Measurements from ENCODE around the gene SEMA4G. TPM values are rescaled to one million over a fixed set of nuclear protein-coding genes. Genes with fewer than 3 reads are reported as not detected.

SEMA4G gene
- total RNA-seq, 1 experiment from 2014 or later = 0.70 TPM

GRCh38 chr10:101007915-101008822 lies 38.9 kb downstream of the SEMA4G start:
- H3K9me3 ChIP-seq (ENCODE audit: insufficient read depth, low read depth) = no peaks in the 10 kb centered on the region
- H3K79me2 ChIP-seq (ENCODE audit: low read depth) = no peaks in the 10 kb centered on the region
- no peak overlapping the region for H3K4me3 ChIP-seq
- no peaks in the 10 kb centered on the region for H3K27me3 ChIP-seq (ENCODE audit: insufficient read depth, low read depth)
- no peaks in the 10 kb centered on the region for H4K20me1 ChIP-seq (ENCODE audit: insufficient read depth)
- POLR2A ChIA-PET (ENCODE audit: unreplicated experiment) = no interaction called here
- H3K4me1 ChIP-seq (replicated peaks; ENCODE audit: insufficient read depth) = peaks cover 2% of the 10 kb centered on the region
- intact Hi-C loops (cut with micrococcal nuclease; ENCODE audit: unreplicated experiment) = no loop called here
- no peaks in the 10 kb centered on the region for H3K9me2 ChIP-seq (ENCODE audit: insufficient read depth)
- DNase-seq = no peak
- no peaks in the 10 kb centered on the region for H3K36me3 ChIP-seq (ENCODE audit: low read depth)
- H3F3A ChIP-seq (ENCODE audit: insufficient read depth, low read depth) = peaks cover 9% of the 10 kb centered on the region; the same call in 1 of the 2 replicates
- CTCF ChIA-PET = interaction anchor here (1.1 kb wide), 1 partner anchor 12 kb away, joined by 3 read pairs; no protein-coding TSS in a partner anchor
- BruUV-seq (replicated peaks) = no TSS peak
- no peak overlapping the region for H3K27ac ChIP-seq
- no peak for TF ChIP-seq CTCF (conservative IDR thresholded peaks at IDR 0.05)
- TF ChIP-seq EZH2 (IDR thresholded peaks at IDR 0.05; ENCODE audit: low read depth) = no peak
- no peak overlapping the region for H3K4me2 ChIP-seq
- H2AFZ ChIP-seq = no peak overlapping the region

GRCh38 chr10:101008823-101009423 lies 39.6 kb downstream of the SEMA4G start:
- ChIA-PET POLR2A (ENCODE audit: unreplicated experiment) (no interaction called here), CTCF (no interaction called here)
- BruUV-seq (replicated peaks) = no TSS peak
- intact Hi-C loops (cut with micrococcal nuclease; ENCODE audit: unreplicated experiment) = no loop called here
- Histone ChIP-seq H3K4me2 (no peak overlapping the region), H3K9me2 (ENCODE audit: insufficient read depth) (no peaks in the 10 kb centered on the region), H4K20me1 (ENCODE audit: insufficient read depth) (no peaks in the 10 kb centered on the region), H3F3A (ENCODE audit: insufficient read depth, low read depth) (peaks cover 13% of the 10 kb centered on the region; the same call in 1 of the 2 replicates), H3K36me3 (ENCODE audit: low read depth) (no peaks in the 10 kb centered on the region), H3K9me3 (ENCODE audit: insufficient read depth, low read depth) (no peaks in the 10 kb centered on the region), H3K4me1 (replicated peaks; ENCODE audit: insufficient read depth) (peaks cover 5% of the 10 kb centered on the region), H2AFZ (no peak overlapping the region), H3K27ac (no peak overlapping the region), H3K79me2 (ENCODE audit: low read depth) (no peaks in the 10 kb centered on the region), H3K4me3 (no peak overlapping the region), H3K27me3 (ENCODE audit: insufficient read depth, low read depth) (no peaks in the 10 kb centered on the region)
- no peak for TF ChIP-seq CTCF (conservative IDR thresholded peaks at IDR 0.05)
- no peak for DNase-seq

GRCh38 chr10:101010329-101010728 lies 41.0 kb downstream of the SEMA4G start:
- Histone ChIP-seq H3K9me2 (ENCODE audit: insufficient read depth) (no peaks in the 10 kb centered on the region), H3K4me3 (no peak overlapping the region), H3F3A (ENCODE audit: insufficient read depth, low read depth) (peaks cover 13% of the 10 kb centered on the region; the same call in 1 of the 2 replicates), H3K4me2 (no peak overlapping the region), H3K27me3 (ENCODE audit: insufficient read depth, low read depth) (no peaks in the 10 kb centered on the region), H3K36me3 (ENCODE audit: low read depth) (no peaks in the 10 kb centered on the region), H3K4me1 (replicated peaks; ENCODE audit: insufficient read depth) (peaks cover 5% of the 10 kb centered on the region), H4K20me1 (ENCODE audit: insufficient read depth) (no peaks in the 10 kb centered on the region), H3K9me3 (ENCODE audit: insufficient read depth, low read depth) (no peaks in the 10 kb centered on the region), H3K27ac (no peak overlapping the region), H3K79me2 (ENCODE audit: low read depth) (no peaks in the 10 kb centered on the region), H2AFZ (no peak overlapping the region)
- no peak for DNase-seq
- ChIA-PET CTCF (no interaction called here), POLR2A (ENCODE audit: unreplicated experiment) (no interaction called here)
- BruUV-seq (replicated peaks) = no TSS peak
- intact Hi-C loops (cut with micrococcal nuclease; ENCODE audit: unreplicated experiment) = loop anchor here (5.0 to 10.0 kb wide), 3 partner anchors 123 to 576 kb away; no protein-coding TSS in a partner anchor
- TF ChIP-seq EZH2 (IDR thresholded peaks at IDR 0.05; ENCODE audit: low read depth) (no peak), CTCF (conservative IDR thresholded peaks at IDR 0.05) (no peak)

All from PC-9 (cell line).